ENCODE results near the gene NTN5.
A peak's percentile ranks its signal among the peaks of the same experiment; 100 is the strongest.
"Not testable (repeated sequence)": the region's sequence is repeated elsewhere in the genome, so short reads cannot be mapped to it uniquely, and the experiment has no call there.

The NTN5 gene

GRCh38 chr19:48696353-48697010 is 23.7 kb upstream of the NTN5 start:
- DNase-seq: no peak

- no peak for DNase-seq
Measured at GRCh38 chr19:48695743-48696352, 23.0 kb upstream of the NTN5 start, which contains the start of gene FUT2. Gene FUT2 (plus strand): TSS chr19:48695971. CDS start chr19:48702957, 6,986 bp downstream.

- DNase-seq: not testable (repeated sequence)
Measured at GRCh38 chr19:48693629-48694028, 20.8 kb upstream of the NTN5 start.

- DNase-seq: peak in 1 of 2 donors; percentile 28
Measured at GRCh38 chr19:48689449-48689848, 16.6 kb upstream of the NTN5 start.

- DNase-seq: no peak
Measured at GRCh38 chr19:48687776-48688175, 15.0 kb upstream of the NTN5 start.

- not testable (repeated sequence) for DNase-seq
Measured at GRCh38 chr19:48686637-48687036, 13.8 kb upstream of the NTN5 start.

GRCh38 chr19:48686088-48686487 is 13.3 kb upstream of the NTN5 start:
- peak in 1 of 2 donors; percentile 41 for DNase-seq

GRCh38 chr19:48685583-48685982 is 12.8 kb upstream of the NTN5 start:
- no peak for DNase-seq

GRCh38 chr19:48683349-48683748 is 10.5 kb upstream of the NTN5 start:
- peak; percentile 39 to 52 for DNase-seq

GRCh38 chr19:48681127-48681470 is 8.3 kb upstream of the NTN5 start:
- DNase-seq: no peak

- DNase-seq: no peak
Measured at GRCh38 chr19:48680436-48681126, 7.8 kb upstream of the NTN5 start.

GRCh38 chr19:48680006-48680405 is 7.2 kb upstream of the NTN5 start:
- not testable (repeated sequence) for DNase-seq

GRCh38 chr19:48678201-48678600 is 5.4 kb upstream of the NTN5 start:
- DNase-seq: no peak

- DNase-seq: no peak
Measured at GRCh38 chr19:48676887-48677286, 4.1 kb upstream of the NTN5 start.

GRCh38 chr19:48676487-48676886 is 3.7 kb upstream of the NTN5 start:
- no peak for DNase-seq

- DNase-seq: peak; percentile 78 to 81
Measured at GRCh38 chr19:48674921-48675824, 2.4 kb upstream of the NTN5 start.

GRCh38 chr19:48674216-48674809 is 1.5 kb upstream of the NTN5 start:
- no peak for DNase-seq

GRCh38 chr19:48673436-48674100 is 751 bp upstream of the NTN5 start:
- DNase-seq: no peak

GRCh38 chr19:48671446-48671995 is 1.3 kb downstream of the NTN5 start:
- no peak for DNase-seq

GRCh38 chr19:48670699-48671445 is 1.9 kb downstream of the NTN5 start:
- no peak for DNase-seq

All from hippocampal formation (tissue), 2 donors.